AG08395 (cell line): ENCODE data around the gene CRYBB2.
"Not testable (repeated sequence)": the region's sequence is repeated elsewhere in the genome, so short reads cannot be mapped to it uniquely, and the experiment has no call there.

Experiments
- DNase-seq: peaks from one replicate; pipeline ENCODE4 v3.0.0; 2012; ENCODE audit warnings: mixed read lengths, low spot score

CRYBB2 gene

GRCh38 chr22:25233706-25234105 lies 14.3 kb downstream of the CRYBB2 start:
- DNase-seq = not testable (repeated sequence)

GRCh38 chr22:25235547-25236290 lies 16.3 kb downstream of the CRYBB2 start:
- DNase-seq = peak; percentile 97

- DNase-seq = no peak
These were observed 17.0 kb downstream of the CRYBB2 start for GRCh38 chr22:25236417-25236816.

- DNase-seq = no peak
These were observed 18.1 kb downstream of the CRYBB2 start for GRCh38 chr22:25237503-25237902.

GRCh38 chr22:25238058-25238457 lies 18.6 kb downstream of the CRYBB2 start:
- not testable (repeated sequence) for DNase-seq

GRCh38 chr22:25255169-25255568 lies 35.7 kb downstream of the CRYBB2 start:
- not testable (repeated sequence) for DNase-seq

- DNase-seq = not testable (repeated sequence)
These were observed 48.1 kb downstream of the CRYBB2 start for GRCh38 chr22:25267567-25267966.

- not testable (repeated sequence) for DNase-seq
These were observed 49.5 kb downstream of the CRYBB2 start for GRCh38 chr22:25268902-25269301.

- DNase-seq = not testable (repeated sequence)
These were observed 50.6 kb downstream of the CRYBB2 start for GRCh38 chr22:25270061-25270460.

- DNase-seq = not testable (repeated sequence)
These were observed 53.8 kb downstream of the CRYBB2 start for GRCh38 chr22:25273231-25273630.

- DNase-seq = not testable (repeated sequence)
These were observed 54.5 kb downstream of the CRYBB2 start for GRCh38 chr22:25273928-25274327.

- not testable (repeated sequence) for DNase-seq
These were observed 60.7 kb downstream of the CRYBB2 start for GRCh38 chr22:25280118-25280517.
